ENCODE results near the gene CFAP90. TPM values are rescaled to one million over a fixed set of nuclear protein-coding genes. Genes with fewer than 3 reads are reported as not detected.

Gene CFAP90
- total RNA-seq, 4 donors from 2014 or later: 0.21 to 0.32 TPM; not detected in 2

DNA sequence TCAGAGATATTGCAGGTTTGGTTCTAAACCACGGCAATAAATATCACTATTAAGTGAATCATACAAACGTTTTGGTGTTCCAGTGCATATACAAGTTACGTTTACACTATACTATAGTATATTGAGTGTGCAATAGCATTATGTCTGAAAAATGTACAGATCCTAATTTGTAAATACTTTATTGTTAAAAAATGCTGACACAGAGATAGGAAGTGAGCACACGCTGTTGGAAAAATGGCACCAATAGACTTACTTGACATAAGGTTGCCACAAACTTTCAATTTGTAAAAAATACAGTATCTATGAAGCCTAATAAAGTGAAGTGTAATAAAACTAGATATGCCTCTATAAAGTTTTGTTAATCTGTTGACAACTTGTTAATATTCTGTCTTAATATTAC is 16.0 kb downstream of the CFAP90 start:
- no peak overlapping the region for H3K4me3 ChIP-seq (ENCODE audit: low read depth, poor library complexity, severe bottlenecking)
- intact Hi-C loops (cut with DNase I; ENCODE audit: low total_unique reads): no loop called here
- DNase-seq (ENCODE audit: low spot score in 2 of 2): no peak
- WGBS, 2 donors: 91 to 92% methylated on average over 4 of the region's 4 CpGs
- TF ChIP-seq, protein P1, sequence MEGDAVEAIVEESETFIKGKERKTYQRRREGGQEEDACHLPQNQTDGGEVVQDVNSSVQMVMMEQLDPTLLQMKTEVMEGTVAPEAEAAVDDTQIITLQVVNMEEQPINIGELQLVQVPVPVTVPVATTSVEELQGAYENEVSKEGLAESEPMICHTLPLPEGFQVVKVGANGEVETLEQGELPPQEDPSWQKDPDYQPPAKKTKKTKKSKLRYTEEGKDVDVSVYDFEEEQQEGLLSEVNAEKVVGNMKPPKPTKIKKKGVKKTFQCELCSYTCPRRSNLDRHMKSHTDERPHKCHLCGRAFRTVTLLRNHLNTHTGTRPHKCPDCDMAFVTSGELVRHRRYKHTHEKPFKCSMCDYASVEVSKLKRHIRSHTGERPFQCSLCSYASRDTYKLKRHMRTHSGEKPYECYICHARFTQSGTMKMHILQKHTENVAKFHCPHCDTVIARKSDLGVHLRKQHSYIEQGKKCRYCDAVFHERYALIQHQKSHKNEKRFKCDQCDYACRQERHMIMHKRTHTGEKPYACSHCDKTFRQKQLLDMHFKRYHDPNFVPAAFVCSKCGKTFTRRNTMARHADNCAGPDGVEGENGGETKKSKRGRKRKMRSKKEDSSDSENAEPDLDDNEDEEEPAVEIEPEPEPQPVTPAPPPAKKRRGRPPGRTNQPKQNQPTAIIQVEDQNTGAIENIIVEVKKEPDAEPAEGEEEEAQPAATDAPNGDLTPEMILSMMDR (IDR thresholded peaks at IDR 0.05): no peak
- TF ChIP-seq POLR2A (IDR thresholded peaks at IDR 0.05): no peak

- TF ChIP-seq, protein P1 (IDR thresholded peaks at IDR 0.05): no peak
- no peak for TF ChIP-seq POLR2A (IDR thresholded peaks at IDR 0.05)
- intact Hi-C loops (cut with DNase I; ENCODE audit: low total_unique reads): no loop called here
- no peak overlapping the region for H3K4me3 ChIP-seq (ENCODE audit: low read depth, poor library complexity, severe bottlenecking)
- DNase-seq (ENCODE audit: low spot score in 2 of 2): no peak
- WGBS, 2 donors: 71 to 72% methylated on average over 10 of the region's 10 CpGs
Observed at GRCh38 chr5:7828269-7828668, 22.7 kb downstream of the CFAP90 start.

- 57 to 64% methylated on average over 6 of the region's 6 CpGs for WGBS, 2 donors
- no peak overlapping the region for H3K4me3 ChIP-seq (ENCODE audit: low read depth, poor library complexity, severe bottlenecking)
- DNase-seq (ENCODE audit: low spot score in 2 of 2): no peak
- TF ChIP-seq POLR2A (IDR thresholded peaks at IDR 0.05): no peak
- TF ChIP-seq, protein P1 (IDR thresholded peaks at IDR 0.05): no peak
- intact Hi-C loops (cut with DNase I; ENCODE audit: low total_unique reads): no loop called here
Observed at GRCh38 chr5:7827610-7828009, 23.3 kb downstream of the CFAP90 start.

GRCh38 chr5:7825630-7826029 is 25.3 kb downstream of the CFAP90 start:
- 96 to 99% methylated on average over 10 to 11 of the region's 11 CpGs for WGBS, 2 donors
- intact Hi-C loops (cut with DNase I; ENCODE audit: low total_unique reads): no loop called here
- DNase-seq (ENCODE audit: low spot score in 2 of 2): no peak
- TF ChIP-seq POLR2A (IDR thresholded peaks at IDR 0.05): no peak
- TF ChIP-seq, protein P1 (IDR thresholded peaks at IDR 0.05): no peak
- no peak overlapping the region for H3K4me3 ChIP-seq (ENCODE audit: low read depth, poor library complexity, severe bottlenecking)

GRCh38 chr5:7824995-7825394 is 25.9 kb downstream of the CFAP90 start:
- 86 to 90% methylated on average over 17 to 18 of the region's 18 CpGs for WGBS, 2 donors
- intact Hi-C loops (cut with DNase I; ENCODE audit: low total_unique reads): no loop called here
- DNase-seq (ENCODE audit: low spot score in 2 of 2): no peak
- TF ChIP-seq, protein P1 (IDR thresholded peaks at IDR 0.05): no peak
- no peak for TF ChIP-seq POLR2A (IDR thresholded peaks at IDR 0.05)
- H3K4me3 ChIP-seq (ENCODE audit: low read depth, poor library complexity, severe bottlenecking): no peak overlapping the region

- no peak for DNase-seq (ENCODE audit: low spot score in 2 of 2)
Observed at GRCh38 chr5:7823594-7823993, 27.3 kb downstream of the CFAP90 start.

More at GRCh38 chr5:7823594-7823993, 27.3 kb downstream of the CFAP90 start:
- intact Hi-C loops (cut with DNase I; ENCODE audit: low total_unique reads): no loop called here
- no peak overlapping the region for H3K4me3 ChIP-seq (ENCODE audit: low read depth, poor library complexity, severe bottlenecking)
- 61 to 68% methylated on average over 8 of the region's 8 CpGs for WGBS, 2 donors
- no peak for TF ChIP-seq POLR2A (IDR thresholded peaks at IDR 0.05)
- TF ChIP-seq, protein P1 (IDR thresholded peaks at IDR 0.05): no peak

Measured in lower leg skin (tissue), 4 donors.